Heart left ventricle (tissue), 13 donors: ENCODE measurements around the gene CRP.

Source experiments
- POLR2A ChIP-seq, 2 donors: fragments of 450-650 bp; IDR thresholded peaks; one replicate each; pipeline ENCODE4 v1.6.1; 2017; ENCODE audit warnings: antibody characterized with exemption in 2 of 2, mild to moderate bottlenecking in 2 of 2, moderate library complexity in 2 of 2
- TF ChIP-seq, protein P1 (sequence below), 12 donors: fragments of 200-600 bp; sonication (generic) in 4 of 12; IDR thresholded peaks; one replicate each; pipeline versions ENCODE4 v1.5.0 to v1.8.0; 2018 to 2022; ENCODE audit warnings: antibody characterized with exemption in 12 of 12, mild to moderate bottlenecking in 5 of 12
- donor health status: ischemic (EF 13 %, LVEDD 7.1; RV severe dilation, severe dysfunction).
- donor health status: DM: no; HTN: yes; CAD: no.
- donor health status: DM: no; HTN: no; CAD: no.
- donor health status: ischemic (EF 25% LVEDD 6.9; RV normal size, moderate dysfunction).
- donor health status: ischemic (EF 25% LVEDD 5.7; RV mildly dilated, moderate dysfunction).
- donor health status: ischemic (EF 35%, LVEDD 5.7; RV mildly dilated, moderate dysfunction).
- donor health status: nonischemic (EF 11% LVEDD 7.7; RV severe dilation, severe dysfunction).
- donor health status: DM: yes; HTN: yes; CAD: no.
- donor health status: PGD.
- donor health status: ischemic (EF 29% LVEDD 5.4; RV normal size, mild dysfunction).
- donor health status: nonischemic (EF 23%, LVEDD 6.1; RV moderate dilation, normal function).

DNA sequence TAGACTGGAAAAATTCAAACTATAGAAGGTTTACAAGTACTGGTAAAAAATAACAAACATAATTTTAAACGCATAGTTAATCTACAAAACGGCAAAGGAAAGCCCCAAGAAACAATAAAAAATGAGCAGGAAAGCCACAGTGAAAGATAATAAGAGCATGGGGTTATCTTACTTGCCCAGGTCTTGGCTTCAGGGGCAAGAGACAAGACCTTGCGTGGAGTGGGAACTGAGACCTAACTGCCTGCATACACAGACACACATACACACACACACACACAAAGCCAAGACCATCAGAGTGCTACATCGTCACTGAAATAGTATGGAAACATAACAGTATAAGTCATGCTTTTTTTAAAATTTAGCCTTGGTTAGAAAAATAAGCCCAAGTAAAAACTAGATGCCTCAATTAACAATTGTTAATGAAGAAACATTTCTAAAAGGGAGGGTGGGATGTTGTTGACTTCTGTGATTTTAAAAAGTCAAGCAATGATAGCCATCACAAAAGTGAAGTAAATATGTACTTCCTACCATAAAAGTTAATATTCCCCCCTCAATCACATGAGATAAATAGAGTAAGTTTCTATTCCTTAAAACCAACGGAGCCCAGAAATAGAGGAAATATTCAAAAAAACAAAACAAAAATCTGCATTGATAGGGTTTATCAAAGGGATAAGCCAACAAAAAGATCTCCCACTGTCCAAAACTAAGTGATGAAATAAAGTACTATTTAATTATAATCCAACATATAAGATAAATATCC, 29.4 kb upstream of the CRP start:
- TF ChIP-seq, protein P1, sequence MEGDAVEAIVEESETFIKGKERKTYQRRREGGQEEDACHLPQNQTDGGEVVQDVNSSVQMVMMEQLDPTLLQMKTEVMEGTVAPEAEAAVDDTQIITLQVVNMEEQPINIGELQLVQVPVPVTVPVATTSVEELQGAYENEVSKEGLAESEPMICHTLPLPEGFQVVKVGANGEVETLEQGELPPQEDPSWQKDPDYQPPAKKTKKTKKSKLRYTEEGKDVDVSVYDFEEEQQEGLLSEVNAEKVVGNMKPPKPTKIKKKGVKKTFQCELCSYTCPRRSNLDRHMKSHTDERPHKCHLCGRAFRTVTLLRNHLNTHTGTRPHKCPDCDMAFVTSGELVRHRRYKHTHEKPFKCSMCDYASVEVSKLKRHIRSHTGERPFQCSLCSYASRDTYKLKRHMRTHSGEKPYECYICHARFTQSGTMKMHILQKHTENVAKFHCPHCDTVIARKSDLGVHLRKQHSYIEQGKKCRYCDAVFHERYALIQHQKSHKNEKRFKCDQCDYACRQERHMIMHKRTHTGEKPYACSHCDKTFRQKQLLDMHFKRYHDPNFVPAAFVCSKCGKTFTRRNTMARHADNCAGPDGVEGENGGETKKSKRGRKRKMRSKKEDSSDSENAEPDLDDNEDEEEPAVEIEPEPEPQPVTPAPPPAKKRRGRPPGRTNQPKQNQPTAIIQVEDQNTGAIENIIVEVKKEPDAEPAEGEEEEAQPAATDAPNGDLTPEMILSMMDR (IDR thresholded peaks at IDR 0.05), result no peak
- no peak for TF ChIP-seq POLR2A (IDR thresholded peaks at IDR 0.05)
